K562 (cell line): ENCODE results near the gene DROSHA. TPM values are rescaled to one million over a fixed set of nuclear protein-coding genes. Genes with fewer than 3 reads are reported as not detected.

Experiments used
- ATAC-seq: fragments of 200-7000 bp; cut with Tn5 transposase; 3 replicates; pipeline ENCODE4 v1.9.1; 2020; ENCODE audit warnings: moderate library complexity
- BruUV-seq: library from RNA; stranded (reverse); fragments of 400-500 nt; replicated peaks from 2 replicates; lab custom pipeline; 2021; lab: Mats Ljungman, UMichigan
- CTCF ChIA-PET: fragments of 300-600 bp; formaldehyde crosslinking; extraction: SDS; loops from one replicate; lab custom pipeline; 2021; ENCODE audit warnings: low intra/inter-chr PET ratio; lab: Yijun Ruan, JAX
- POLR2A ChIA-PET: fragments of 300-600, 350-650 bp; sonication (Branson Sonifier 250); formaldehyde crosslinking; extraction: SDS; loops from one replicate; lab custom pipeline; 2021; ENCODE audit warnings: antibody characterized with exemption, inconsistent platforms; lab: Yijun Ruan, JAX
- DNase-seq, 4 experiments: peaks; one replicate each; pipeline versions ENCODE4 v3.0.0 to v3.0.0-alpha.2; 2011 to 2018; ENCODE audit warnings: low spot score in 3 of 4, mixed read lengths in 3 of 4; ENCODE audit errors: extremely low read depth in 1 of 4
- FAIRE-seq: peaks from 2 replicates; lab custom pipeline; 2011; peaks lifted over from hg19 to GRCh38; lab: Jason Lieb, UNC
- H2AFZ ChIP-seq: 2 replicates; pipeline ENCODE4 v1.6.0; 2011; ENCODE audit warnings: low read depth, low read length, control low read depth, inconsistent platforms
- H3K27ac ChIP-seq: fragments of 200-600 bp; 3 replicates; pipeline ENCODE4 v1.8.0; 2011; ENCODE audit warnings: low read depth, mild to moderate bottlenecking, control low read depth, inconsistent platforms, low read length, moderate library complexity, mixed read lengths; ENCODE audit errors: extremely low read depth
- H3K27me3 ChIP-seq, 2 experiments: fragments of 300-600 bp in 1 of 2; 2 replicates in 1 of 2; 3 replicates in 1 of 2; pipeline versions ENCODE4 v1.6.0 to v1.8.0; 2011; ENCODE audit warnings: inconsistent platforms in 2 of 2, low read length in 2 of 2, mild to moderate bottlenecking in 1 of 2, mixed read lengths in 1 of 2, moderate library complexity in 1 of 2; ENCODE audit not compliant: control insufficient read depth in 2 of 2, insufficient read depth in 2 of 2
- H3K36me3 ChIP-seq: fragments of 300-600 bp; 3 replicates; pipeline ENCODE4 v1.8.0; 2011; ENCODE audit warnings: mild to moderate bottlenecking, low read length, inconsistent platforms; ENCODE audit not compliant: control insufficient read depth, insufficient read depth
- H3K4me1 ChIP-seq, 2 experiments: fragments of 200-600 bp in 1 of 2; replicated peaks in 1 of 2; 2 replicates in 1 of 2; 3 replicates in 1 of 2; pipeline versions ENCODE4 v1.5.1 to v1.8.0; 2011; ENCODE audit warnings: inconsistent platforms in 2 of 2, low read length in 2 of 2, mild to moderate bottlenecking in 1 of 2, mixed read lengths in 1 of 2, moderate library complexity in 1 of 2; ENCODE audit not compliant: control insufficient read depth in 2 of 2, insufficient read depth in 2 of 2
- H3K4me2 ChIP-seq: 2 replicates; pipeline ENCODE4 v1.6.1; 2011; ENCODE audit warnings: low read length, control low read depth, inconsistent platforms, mixed read lengths; ENCODE audit not compliant: insufficient read depth
- H3K4me3 ChIP-seq: fragments of 200-600 bp; sonication (generic), shearing (Covaris generic); 2 replicates; pipeline ENCODE4 v1.5.1; 2016; ENCODE audit warnings: control low read depth, inconsistent platforms
- H3K79me2 ChIP-seq: fragments of 200-600 bp; 3 replicates; pipeline ENCODE4 v1.8.0; 2011; ENCODE audit warnings: low read length, inconsistent platforms; ENCODE audit not compliant: control insufficient read depth, insufficient read depth
- H3K9ac ChIP-seq, 2 experiments: 2 replicates each; pipeline versions ENCODE4 v1.6.0 to v1.6.1; 2011; ENCODE audit warnings: low read depth in 2 of 2, low read length in 2 of 2, control low read depth in 1 of 2, inconsistent platforms in 1 of 2, mild to moderate bottlenecking in 1 of 2, mixed read lengths in 1 of 2; ENCODE audit not compliant: insufficient read depth in 1 of 2
- H3K9me1 ChIP-seq: one replicate; pipeline ENCODE4 v1.6.0; 2011; ENCODE audit warnings: inconsistent platforms, mild to moderate bottlenecking, low read length, moderate library complexity; ENCODE audit not compliant: control insufficient read depth, insufficient read depth
- H3K9me3 ChIP-seq: replicated peaks from 2 replicates; pipeline ENCODE4 v1.5.1; 2011; ENCODE audit warnings: low read depth, low read length, inconsistent platforms; ENCODE audit not compliant: control insufficient read depth, insufficient read depth
- H4K20me1 ChIP-seq: replicated peaks from 2 replicates; pipeline ENCODE4 v1.6.1; 2011; ENCODE audit warnings: low read length, inconsistent platforms, mixed read lengths; ENCODE audit not compliant: control insufficient read depth, insufficient read depth
- BCL6 ChIP-seq: fragments of 250-450 bp; sonication (Bioruptor Pico); IDR thresholded peaks from 2 replicates; pipeline ENCODE4 v1.4.0; 2020
- CBFA2T2 ChIP-seq: fragments of 450-650 bp; conservative IDR thresholded peaks from 2 replicates; pipeline ENCODE4 v1.6.1; 2017; ENCODE audit warnings: mild to moderate bottlenecking
- CBX5 ChIP-seq: IDR thresholded peaks from 2 replicates; pipeline ENCODE4 v1.6.1; 2014; ENCODE audit warnings: low read depth, borderline replicate concordance
- KAT8 ChIP-seq: fragments of 450-650 bp; IDR thresholded peaks from 2 replicates; pipeline ENCODE4 v1.6.1; 2016; ENCODE audit warnings: low read depth, mild to moderate bottlenecking
- MNT ChIP-seq, 2 experiments: fragments of 450-650 bp; conservative IDR thresholded peaks; 2 replicates each; pipeline ENCODE4 v1.6.1; 2017; ENCODE audit warnings: mild to moderate bottlenecking in 2 of 2, moderate library complexity in 2 of 2
- MYC ChIP-seq, 2 experiments: fragments of 250-450 bp in 1 of 2; sonication (Bioruptor Pico) in 1 of 2; IDR thresholded peaks; 2 replicates each; pipeline versions ENCODE4 v1.5.1 to v1.6.1; 2012 to 2021; ENCODE audit warnings: low read depth in 2 of 2, borderline replicate concordance in 1 of 2, improper control_type of control experiment in 1 of 2, low read length in 1 of 2, mild to moderate bottlenecking in 1 of 2, moderate library complexity in 1 of 2
- RCOR1 ChIP-seq, 2 experiments: IDR thresholded peaks; 2 replicates each; pipeline ENCODE4 v1.6.1; 2012; ENCODE audit warnings: low read depth in 2 of 2, low read length in 2 of 2, borderline replicate concordance in 1 of 2, improper control_type of control experiment in 1 of 2
- RNF2 ChIP-seq: sonication (generic); IDR thresholded peaks from 2 replicates; pipeline ENCODE4 v1.6.1; 2016
- SMARCC2 ChIP-seq: fragments of 450-650 bp; IDR thresholded peaks from 2 replicates; pipeline ENCODE4 v1.6.1; 2017; ENCODE audit warnings: antibody characterized with exemption, moderate library complexity, mild to moderate bottlenecking, low read depth
- SRSF3 ChIP-seq: fragments of 200-400 bp; formaldehyde crosslinking; IDR thresholded peaks from 2 replicates; pipeline ENCODE4 v1.6.1; 2016; ENCODE audit warnings: mild to moderate bottlenecking, low read length, moderate library complexity; ENCODE audit not compliant: insufficient read depth
- TCF15 ChIP-seq: fragments of 250-450 bp; sonication (Bioruptor Pico); IDR thresholded peaks from 2 replicates; pipeline ENCODE4 v1.8.0; 2022; ENCODE audit warnings: moderate library complexity, mild to moderate bottlenecking, inconsistent platforms
- TCF3 ChIP-seq: sonication (generic); formaldehyde crosslinking; IDR thresholded peaks from 2 replicates; pipeline ENCODE4 v1.4.0; 2020; ENCODE audit warnings: mild to moderate bottlenecking, missing genetic modification reagents
- UBTF ChIP-seq, 2 experiments: IDR thresholded peaks; 2 replicates each; pipeline ENCODE4 v1.6.1; 2012; ENCODE audit warnings: improper control_type of control experiment in 2 of 2, low read depth in 2 of 2, low read length in 2 of 2, borderline replicate concordance in 1 of 2
- YY1 ChIP-seq, 3 experiments: IDR thresholded peaks; 2 replicates each; pipeline ENCODE4 v1.6.1; 2011; ENCODE audit warnings: low read length in 2 of 3, mild to moderate bottlenecking in 2 of 3, moderate library complexity in 2 of 3, borderline replicate concordance in 1 of 3, control low read depth in 1 of 3, low read depth in 1 of 3; ENCODE audit not compliant: insufficient read depth in 3 of 3, insufficient replicate concordance in 2 of 3, control insufficient read depth in 1 of 3, insufficient read length in 1 of 3; ENCODE audit errors: extremely low read depth in 1 of 3
- ZNF124 ChIP-seq: sonication (generic); formaldehyde crosslinking; IDR thresholded peaks from 2 replicates; pipeline ENCODE4 v1.8.1; 2022; ENCODE audit warnings: missing genetic modification reagents
- ZNF23 ChIP-seq: fragments of 250-450 bp; sonication (Bioruptor Pico); IDR thresholded peaks from 2 replicates; pipeline ENCODE4 v1.4.0; 2020; ENCODE audit warnings: mild to moderate bottlenecking
- WGBS: fragments of 100-300 bp; shearing (Covaris generic); methylation state at CpG from one replicate; pipeline ENCODE4 v1.1.6; 2016; ENCODE audit warnings: low coverage, mixed read lengths; ENCODE audit not compliant: insufficient coverage; ENCODE audit errors: missing lambda C conversion rate; 5-methylcytosine and 5-hydroxymethylcytosine counted together
- in situ Hi-C: fragments of 300-500 bp; cut with MboI; formaldehyde crosslinking; loops from 4 replicates; pipeline ENCODE4 v1.15.0; 2018; ENCODE audit warnings: inconsistent platforms, mixed read lengths
- intact Hi-C: fragments of 100-400 bp; cut with micrococcal nuclease; formaldehyde crosslinking; loops from 2 replicates; pipeline ENCODE4 v1.14.2; 2022
- polyA plus RNA-seq, 8 experiments: library from polyadenylated mRNA; depleted of rRNA in 4 of 8; stranded (reverse) in 5 of 8; unstranded in 3 of 8; fragments of >200 nt; fragmentation: Nextera tagmentation in 2 of 8; fragmentation: Illumina TruSeq in 1 of 8; extraction: Ambion mirVana in 2 of 8; extraction: Trizol in 1 of 8; gene quantifications; 2 replicates each; pipeline versions ENCODE4 v1.2.1 to v1.2.3, GENCODE V29; 2011 to 2014; ENCODE audit warnings: inconsistent platforms in 1 of 8, missing spikeins in 1 of 8
- total RNA-seq, 7 experiments: library from RNA; depleted of rRNA in 6 of 7; stranded (reverse); fragments of >200 nt in 6 of 7; fragmentation: Illumina TruSeq in 2 of 7; extraction: Trizol in 2 of 7; gene quantifications; 2 replicates each; pipeline versions ENCODE4 v1.2.1 to v1.2.3, GENCODE V29; 2011 to 2021; ENCODE audit warnings: low replicate concordance in 1 of 7

DROSHA gene
- total and polyA plus RNA-seq, 9 of the 15 experiments (the other 6 are each of a cell fraction or from before 2014, with no cell fraction given) = 52.5 to 109 (median 68.9) TPM

- peak in 1 of 3 experiments; percentile 42 for TF ChIP-seq YY1 (IDR thresholded peaks at IDR 0.05; ENCODE audit: borderline replicate concordance in 1 of 3, control insufficient read depth in 1 of 3, extremely low read depth in 1 of 3, insufficient read depth in 3 of 3, insufficient read length in 1 of 3, insufficient replicate concordance in 2 of 3, low read depth in 1 of 3, low read length in 2 of 3)
- TF ChIP-seq MYC (IDR thresholded peaks at IDR 0.05; ENCODE audit: low read depth, low read length) = 0 out of 2 replicates have a peak, but pooled peaks have one; percentile 26
- TF ChIP-seq MYC (CRISPR knock-in tag; IDR thresholded peaks at IDR 0.05; ENCODE audit: borderline replicate concordance, low read depth) = no peak
- TF ChIP-seq TCF15 (CRISPR knock-in tag) = no peak
- TF ChIP-seq MNT (conservative IDR thresholded peaks at IDR 0.05) = 0 out of 4 replicates have a peak, but pooled peaks have one; percentile 19 to 36
- peak; percentile 74; the same call in 1 of the 2 replicates for TF ChIP-seq SMARCC2
Observed at GRCh38 chr5:31470608-31471007, 61.3 kb downstream of the DROSHA start (continued).

- Histone ChIP-seq H3K27ac (peak overlapping the region; percentile 60), H3K79me2 (no peaks in the 10 kb centered on the region), H3K9me1 (no peaks in the 10 kb centered on the region), H3K36me3 (peaks cover 61% of the 10 kb centered on the region), H3K9me3 (no peaks in the 10 kb centered on the region), H3K4me1 (peaks cover 0 to 3% of the 10 kb centered on the region in 2 experiments; a peak in 4 of 5 replicates), H3K4me2 (no peak overlapping the region), H3K27me3 (no peaks in the 10 kb centered on the region), H3K4me3 (no peak overlapping the region), H4K20me1 (no peaks in the 10 kb centered on the region), H2AFZ (no peak overlapping the region), H3K9ac (no peak overlapping the region)
- in situ Hi-C loops = no loop called here
- CTCF ChIA-PET = no interaction called here
- intact Hi-C loops = no loop called here
- ATAC-seq (no peak), FAIRE-seq (peak; percentile 23), DNase-seq (no peak)
- POLR2A ChIA-PET = interaction anchor here (1.3 kb wide), 1 partner anchor 63 kb away, joined by 7 read pairs; the partner anchor contains the start of genes C5orf22 and DROSHA
- 97% methylated on average over 1 of the region's 1 CpG for WGBS
- no TSS peak for BruUV-seq
- TF ChIP-seq TCF3 (CRISPR knock-in tag) (no peak), UBTF (IDR thresholded peaks at IDR 0.05; ENCODE audit: borderline replicate concordance in 1 of 2, low read depth in 2 of 2, low read length in 2 of 2) (no peak), SRSF3 (no peak), CBFA2T2 (no peak), CBX5 (no peak), RCOR1 (IDR thresholded peaks at IDR 0.05; ENCODE audit: borderline replicate concordance in 1 of 2, low read depth in 2 of 2, low read length in 2 of 2) (no peak), RNF2 (no peak), ZNF23 (CRISPR knock-in tag) (no peak), BCL6 (CRISPR knock-in tag) (no peak), KAT8 (no peak), ZNF124 (CRISPR knock-in tag) (no peak)
Observed at GRCh38 chr5:31469886-31470285, 62.0 kb downstream of the DROSHA start.
